IPS-18a (cell line): ENCODE data around the gene TUBA3D.
"Not testable (repeated sequence)": the region's sequence is repeated elsewhere in the genome, so short reads cannot be mapped to it uniquely, and the experiment has no call there.

Source experiments
- H3K27ac ChIP-seq: one replicate; pipeline ENCODE4 v1.5.1; 2013; ENCODE audit warnings: low read length
- H3K27me3 ChIP-seq: one replicate; pipeline ENCODE4 v1.6.1; 2013; ENCODE audit warnings: mild to moderate bottlenecking, low read length; ENCODE audit not compliant: control insufficient read depth, insufficient read depth
- H3K36me3 ChIP-seq: one replicate; pipeline ENCODE4 v1.6.1; 2013; ENCODE audit warnings: low read depth, low read length; ENCODE audit not compliant: control insufficient read depth
- H3K4me1 ChIP-seq: one replicate; pipeline ENCODE4 v1.6.1; 2013; ENCODE audit warnings: low read depth, low read length; ENCODE audit not compliant: control insufficient read depth
- H3K4me3 ChIP-seq: one replicate; pipeline ENCODE4 v1.5.1; 2013; ENCODE audit warnings: low read length
- H3K9ac ChIP-seq: one replicate; pipeline ENCODE4 v1.6.1; 2013; ENCODE audit warnings: mild to moderate bottlenecking, low read length, moderate library complexity
- H3K9me3 ChIP-seq: one replicate; pipeline ENCODE4 v1.6.1; 2013; ENCODE audit warnings: low read depth, low read length; ENCODE audit not compliant: control insufficient read depth

TUBA3D gene

GRCh38 chr2:131488306-131489205 is 12.6 kb downstream of the TUBA3D start:
- no peak overlapping the region for H3K4me3 ChIP-seq
- H3K27me3 ChIP-seq = no peaks in the 10 kb centered on the region
- no peak overlapping the region for H3K27ac ChIP-seq
- no peaks in the 10 kb centered on the region for H3K4me1 ChIP-seq
- H3K9ac ChIP-seq = no peak overlapping the region
- H3K9me3 ChIP-seq = no peaks in the 10 kb centered on the region
- peaks cover 3% of the 10 kb centered on the region for H3K36me3 ChIP-seq

GRCh38 chr2:131490616-131491468 is 14.9 kb downstream of the TUBA3D start:
- peak overlapping the region; percentile 91 for H3K4me3 ChIP-seq
- H3K9ac ChIP-seq, H3K27me3 ChIP-seq, H3K36me3 ChIP-seq, H3K9me3 ChIP-seq, H3K4me1 ChIP-seq, H3K27ac ChIP-seq: not testable (repeated sequence)

DNA sequence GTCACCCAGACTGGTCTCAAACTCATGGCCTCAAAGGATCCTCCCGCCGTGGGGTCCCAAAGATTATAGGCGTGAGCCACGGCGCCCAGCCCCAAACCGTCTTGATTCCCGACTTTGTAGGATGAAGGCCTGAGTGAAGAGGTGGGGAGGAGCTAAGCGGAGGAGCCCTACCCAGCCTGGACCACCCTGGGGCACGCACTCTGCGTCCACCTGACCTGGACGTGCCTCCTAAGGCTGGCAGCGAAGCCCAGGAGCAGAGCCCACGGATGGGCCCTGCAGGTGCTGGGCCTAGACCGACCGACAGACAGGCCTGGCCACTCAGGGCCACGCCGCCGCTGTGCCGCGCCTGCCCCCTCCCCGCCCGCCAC is 15.5 kb downstream of the TUBA3D start:
- not testable (repeated sequence) for H3K27me3 ChIP-seq, H3K36me3 ChIP-seq, H3K4me1 ChIP-seq, H3K9me3 ChIP-seq, H3K27ac ChIP-seq
- peak overlapping the region; percentile 17 for H3K9ac ChIP-seq
- H3K4me3 ChIP-seq = peak overlapping the region; percentile 91

DNA sequence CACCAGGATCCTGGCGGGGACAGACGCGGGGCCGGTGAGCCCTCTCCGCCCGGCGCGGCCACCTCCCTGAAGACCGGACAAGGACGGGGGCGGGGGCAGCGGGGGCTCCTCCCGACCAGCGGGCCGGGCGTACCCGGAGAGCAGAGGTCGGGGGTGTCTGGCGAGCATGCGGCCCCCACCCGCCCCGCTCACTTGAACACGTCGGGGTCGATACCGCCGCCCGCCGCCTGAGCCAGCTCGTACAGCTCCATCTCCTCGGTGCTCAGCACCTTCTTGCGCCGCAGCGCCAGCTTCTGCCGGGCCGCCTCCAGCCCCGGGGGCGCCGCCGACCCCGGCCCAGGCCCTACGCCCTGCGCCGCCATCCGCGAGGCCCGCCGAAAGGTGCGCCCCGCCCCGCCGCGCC is 16.1 kb downstream of the TUBA3D start, which contains the start of gene MZT2A:
Gene MZT2A, minus strand, starts transcription at position 383 of the 403 bp plus-strand sequence. Its CDS starts 21 bp downstream, at position 362.
- Histone ChIP-seq H3K27ac (peak within 1 kb of the TSS; percentile 80), H3K4me3 (peak within 1 kb of the TSS; percentile 91), H3K9ac (peak within 1 kb of the TSS; percentile 94)
- not testable (repeated sequence) for H3K36me3 ChIP-seq, H3K27me3 ChIP-seq, H3K4me1 ChIP-seq, H3K9me3 ChIP-seq

- Histone ChIP-seq H3K27ac (peak overlapping the region; percentile 80), H3K9me3 (no peaks in the 10 kb centered on the region), H3K27me3 (no peaks in the 10 kb centered on the region), H3K36me3 (peaks cover 3% of the 10 kb centered on the region), H3K4me3 (peak overlapping the region; percentile 91), H3K9ac (peak overlapping the region; percentile 94), H3K4me1 (peaks cover 4% of the 10 kb centered on the region)
Observed at GRCh38 chr2:131492418-131493198, 16.7 kb downstream of the TUBA3D start.

GRCh38 chr2:131493199-131493968 is 17.5 kb downstream of the TUBA3D start:
- Histone ChIP-seq H3K36me3 (peaks cover 7% of the 10 kb centered on the region), H3K27me3 (no peaks in the 10 kb centered on the region), H3K9ac (peak overlapping the region; percentile 94), H3K4me3 (peak overlapping the region; percentile 91), H3K9me3 (no peaks in the 10 kb centered on the region), H3K27ac (peak overlapping the region; percentile 80), H3K4me1 (peaks cover 4% of the 10 kb centered on the region)

GRCh38 chr2:131495506-131495905 is 19.6 kb downstream of the TUBA3D start:
- H3K27ac ChIP-seq, H3K9me3 ChIP-seq, H3K4me1 ChIP-seq, H3K4me3 ChIP-seq, H3K27me3 ChIP-seq, H3K9ac ChIP-seq: not testable (repeated sequence)
- H3K36me3 ChIP-seq = peaks cover 16% of the 10 kb centered on the region

- peaks cover 32% of the 10 kb centered on the region for H3K36me3 ChIP-seq
- H3K27me3 ChIP-seq, H3K4me1 ChIP-seq, H3K9ac ChIP-seq, H3K27ac ChIP-seq, H3K9me3 ChIP-seq, H3K4me3 ChIP-seq: not testable (repeated sequence)
Observed at GRCh38 chr2:131498321-131498973, 22.5 kb downstream of the TUBA3D start.

- not testable (repeated sequence) for H3K27ac ChIP-seq, H3K27me3 ChIP-seq, H3K4me1 ChIP-seq, H3K9ac ChIP-seq, H3K9me3 ChIP-seq, H3K4me3 ChIP-seq
- H3K36me3 ChIP-seq = peaks cover 67% of the 10 kb centered on the region
Observed at GRCh38 chr2:131503587-131503986, 27.7 kb downstream of the TUBA3D start.

DNA sequence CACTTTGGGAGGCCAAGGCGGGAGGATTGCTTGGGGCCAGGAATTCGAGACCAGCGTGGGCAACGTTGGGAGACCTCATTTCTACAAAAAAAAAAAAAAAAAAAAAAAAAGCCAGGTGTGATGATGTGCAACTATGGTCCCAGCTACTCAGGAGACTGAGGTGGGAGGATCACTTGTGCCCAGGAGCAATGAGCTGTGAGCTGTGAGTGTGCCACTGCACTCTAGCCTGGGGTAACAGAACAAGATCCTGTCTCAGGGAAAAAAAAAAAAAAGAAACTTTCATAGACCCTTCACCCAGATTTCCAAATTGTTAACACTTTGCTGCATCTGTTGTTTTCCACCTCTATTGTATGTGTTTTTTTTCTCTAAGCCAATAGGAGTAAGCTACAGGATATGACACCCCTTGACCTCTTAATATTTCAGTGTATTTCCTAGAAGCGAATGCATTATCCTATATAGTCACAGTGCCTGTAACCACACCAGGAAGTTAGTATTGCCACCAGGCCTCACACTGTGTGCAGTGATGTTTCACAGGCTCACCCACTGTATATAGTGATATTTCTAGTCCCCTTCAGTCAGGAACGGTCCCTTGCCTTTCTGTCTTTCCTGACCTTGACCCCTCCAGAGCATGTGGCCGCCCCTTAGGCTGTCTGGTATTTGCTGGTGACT is 28.3 kb downstream of the TUBA3D start:
- H3K4me3 ChIP-seq, H3K27ac ChIP-seq, H3K27me3 ChIP-seq, H3K4me1 ChIP-seq, H3K9me3 ChIP-seq, H3K9ac ChIP-seq: not testable (repeated sequence)
- peaks cover 68% of the 10 kb centered on the region for H3K36me3 ChIP-seq
